ENCODE results near the gene CAND1. TPM values are rescaled to one million over a fixed set of nuclear protein-coding genes. Genes with fewer than 3 reads are reported as not detected.

CAND1 gene
- 52.0 and 222 TPM in 2 replicates for total RNA-seq (2011; cell fraction: chromatin; rRNA removed; ENCODE audit: low replicate concordance)
- 26.5 and 37.0 TPM in 2 replicates for total RNA-seq (2011; cell fraction: nucleolus; rRNA removed)
- 70.0 and 96.4 TPM in 2 replicates for total RNA-seq (2011; cell fraction: nucleoplasm; rRNA removed)
- 77.5 and 97.2 TPM in 2 replicates for total RNA-seq (2014; rRNA removed)
- total RNA-seq (2014; rRNA removed; fragmentation: Illumina TruSeq; extraction: Trizol), result 116 and 127 TPM in 2 replicates
- 72.7 and 80.0 TPM in 2 replicates for total RNA-seq (2015; rRNA removed; fragmentation: Illumina TruSeq; extraction: Trizol)
- total RNA-seq (2021), result 142 and 144 TPM in 2 replicates
- polyA plus RNA-seq (2011; rRNA removed), result 134 and 167 TPM in 2 replicates
- 20.3 and 40.9 TPM in 2 replicates for polyA plus RNA-seq (2011; cell fraction: cytosol; rRNA removed)
- polyA plus RNA-seq (2011; cell fraction: nucleus; rRNA removed), result 42.3 and 66.0 TPM in 2 replicates
- polyA plus RNA-seq (2012), result 47.5 and 49.5 TPM in 2 replicates
- polyA plus RNA-seq (2014; fragmentation: Illumina TruSeq; extraction: Trizol), result 50.1 and 51.3 TPM in 2 replicates
- 10 to 100 TPM; 24.0 to 32.3 TPM for polyA plus RNA-seq (2014; fragmentation: Nextera tagmentation; extraction: Ambion mirVana)
- 40.7 and 43.5 TPM in 2 replicates for polyA plus RNA-seq (2014; rRNA removed)
- 204 and 240 TPM in 2 replicates for polyA minus RNA-seq (2011; rRNA and poly(A)+ RNA removed)
- polyA minus RNA-seq (2011; cell fraction: cytosol; rRNA and poly(A)+ RNA removed), result 63.5 and 70.4 TPM in 2 replicates
- polyA minus RNA-seq (2011; cell fraction: nucleus; rRNA and poly(A)+ RNA removed), result 53.9 and 102 TPM in 2 replicates
- Bru-seq, nascent RNA, result percentile 91 among the genes with signal in this experiment
- BruChase-seq, experiment 1, labeled RNA remaining after a 2-hour chase, result percentile 93 among the genes with signal in this experiment
- percentile 93 among the genes with signal in this experiment for BruChase-seq, experiment 2, labeled RNA remaining after a 6-hour chase
- long read RNA-seq, experiment 1, full-length matches to known transcripts, result 185 of 263 reads
- long read RNA-seq, experiment 1, partial matches to known transcripts, result 58 of 263 reads
- long read RNA-seq, experiment 1, other reads (novel, unspliced or antisense), result 20 of 263 reads
- long read RNA-seq, experiment 2, full-length matches to known transcripts, result 18 of 76 reads
- long read RNA-seq, experiment 2, partial matches to known transcripts, result 25 of 76 reads
- long read RNA-seq, experiment 2, other reads (novel, unspliced or antisense), result 33 of 76 reads
- long read RNA-seq, experiment 3, full-length matches to known transcripts, result 1 of 7 reads
- long read RNA-seq, experiment 3, partial matches to known transcripts, result 5 of 7 reads
- long read RNA-seq, experiment 3, other reads (novel, unspliced or antisense), result 1 of 7 reads

- 2% methylated on average over 48 of the region's 61 CpGs for WGBS (ENCODE audit: insufficient coverage, low coverage, missing lambda C conversion rate)
- FAIRE-seq, result no peak
- no peak for TF ChIP-seq FOXO4 (CRISPR knock-in tag; IDR thresholded peaks at IDR 0.05)
- no peak for TF ChIP-seq JUNB (CRISPR knock-in tag; conservative IDR thresholded peaks at IDR 0.05)
- peak; percentile 60 for TF ChIP-seq USF1 (CRISPR knock-in tag; IDR thresholded peaks at IDR 0.05)
- no peak for TF ChIP-seq CHD1 (IDR thresholded peaks at IDR 0.05; ENCODE audit: low read length)
- no peak for TF ChIP-seq KLF16 (IDR thresholded peaks at IDR 0.05)
- TF ChIP-seq KAT2B (IDR thresholded peaks at IDR 0.05; ENCODE audit: low read depth, low read length), result no peak
- no peak for TF ChIP-seq E2F8 (IDR thresholded peaks at IDR 0.05; ENCODE audit: low read depth, partially characterized antibody)
- TF ChIP-seq ZFP36 (IDR thresholded peaks at IDR 0.05; ENCODE audit: low read depth, low read length, partially characterized antibody), result no peak
- TF ChIP-seq THRB (CRISPR knock-in tag; conservative IDR thresholded peaks at IDR 0.05), result 0 out of 2 replicates have a peak, but pooled peaks have one; percentile 37
These were observed at the start of gene CAND1 for GRCh38 chr12:67268896-67269632. TSS of gene CAND1 (plus strand) at chr12:67269358. CDS start at chr12:67269718, 360 bp downstream.

More at GRCh38 chr12:67268896-67269632, at the start of gene CAND1:
- ATAC-seq (peak; percentile 83), DNase-seq (ENCODE audit: extremely low read depth in 1 of 4, low spot score in 3 of 4) (peak; percentile 86 to 98 (median 90))
- Histone ChIP-seq H3K27me3 (ENCODE audit: control insufficient read depth in 2 of 2, insufficient read depth in 2 of 2, low read length in 2 of 2) (no peaks in the 10 kb centered on the region), H2AFZ (ENCODE audit: low read depth, low read length) (peak within 1 kb of the TSS; percentile 100), H3K4me2 (ENCODE audit: insufficient read depth, low read length) (peak within 1 kb of the TSS; percentile 95), H3K79me2 (ENCODE audit: control insufficient read depth, insufficient read depth, low read length) (peaks cover 49% of the 10 kb centered on the region), H3K9me1 (ENCODE audit: control insufficient read depth, insufficient read depth, low read length) (no peaks in the 10 kb centered on the region), H3K9me3 (replicated peaks; ENCODE audit: control insufficient read depth, insufficient read depth, low read depth, low read length) (0 out of 2 replicates have a peak, but pooled peaks cover 3% of the 10 kb centered on the region), H3K4me1 (replicated peaks in 1 of 2; ENCODE audit: control insufficient read depth in 2 of 2, insufficient read depth in 2 of 2, low read length in 2 of 2) (peaks cover 3 to 20% of the 10 kb centered on the region in 2 experiments; a peak in 4 of 5 replicates), H3K4me3 (peak within 1 kb of the TSS; percentile 90), H3K36me3 (ENCODE audit: control insufficient read depth, insufficient read depth, low read length) (peaks cover 1% of the 10 kb centered on the region; the same call in 1 of the 3 replicates), H4K20me1 (replicated peaks; ENCODE audit: control insufficient read depth, insufficient read depth, low read length) (peaks cover 2% of the 10 kb centered on the region; the same call in 1 of the 2 replicates), H3K9ac (ENCODE audit: insufficient read depth in 1 of 2, low read depth in 2 of 2, low read length in 2 of 2) (peak within 1 kb of the TSS; percentile 94 to 100), H3K27ac (ENCODE audit: extremely low read depth, low read depth, low read length) (peak within 1 kb of the TSS; percentile 100)
- ChIA-PET CTCF (ENCODE audit: low intra/inter-chr PET ratio) (no interaction called here), POLR2A (interaction anchor here (0.5 to 3.4 kb wide), 22 partner anchors 8 to 1607 kb away, joined by 3 to 27 read pairs (median 4); no protein-coding TSS in a partner anchor)
- intact Hi-C loops (cut with micrococcal nuclease) (no loop called here), in situ Hi-C loops (cut with MboI) (no loop called here)
- BruUV-seq (replicated peaks), result no TSS peak

Data from K562 (cell line).